GM21737 (cell line): ENCODE data around the gene CACNA2D3.

Experiments used
- ATAC-seq: cut with Tn5 transposase; IDR thresholded peaks from one replicate; pipeline ENCODE4 v1.9.1; 2021; ENCODE audit warnings: mild to moderate bottlenecking, moderate library complexity; ENCODE audit not compliant: unreplicated experiment

Gene CACNA2D3

GRCh38 chr3:54710954-54711353, 588.6 kb downstream of the CACNA2D3 start:
- no peak for ATAC-seq

- ATAC-seq, result no peak
Observed at GRCh38 chr3:54712539-54712938, 590.2 kb downstream of the CACNA2D3 start.

GRCh38 chr3:54713031-54713430, 590.7 kb downstream of the CACNA2D3 start:
- no peak for ATAC-seq

- ATAC-seq, result no peak
Observed at GRCh38 chr3:54713455-54713854, 591.1 kb downstream of the CACNA2D3 start.

GRCh38 chr3:54714035-54714434, 591.7 kb downstream of the CACNA2D3 start:
- ATAC-seq, result no peak

- no peak for ATAC-seq
Observed at GRCh38 chr3:54717506-54717905, 595.2 kb downstream of the CACNA2D3 start.

- no peak for ATAC-seq
Observed at GRCh38 chr3:54719914-54720313, 597.6 kb downstream of the CACNA2D3 start.

GRCh38 chr3:54720604-54721003, 598.3 kb downstream of the CACNA2D3 start:
- ATAC-seq, result no peak

- ATAC-seq, result no peak
Observed at GRCh38 chr3:54731732-54732445, 609.5 kb downstream of the CACNA2D3 start.

GRCh38 chr3:54733106-54734006, 611.0 kb downstream of the CACNA2D3 start:
- no peak for ATAC-seq

- no peak for ATAC-seq
Observed at GRCh38 chr3:54736459-54736858, 614.1 kb downstream of the CACNA2D3 start.

- ATAC-seq, result no peak
Observed at GRCh38 chr3:54743755-54744154, 621.4 kb downstream of the CACNA2D3 start.

GRCh38 chr3:54744291-54744690, 621.9 kb downstream of the CACNA2D3 start:
- ATAC-seq, result no peak

- no peak for ATAC-seq
Observed at GRCh38 chr3:54745843-54746242, 623.5 kb downstream of the CACNA2D3 start.

GRCh38 chr3:54746722-54747121, 624.4 kb downstream of the CACNA2D3 start:
- ATAC-seq, result no peak

- ATAC-seq, result no peak
Observed at GRCh38 chr3:54755756-54756155, 633.4 kb downstream of the CACNA2D3 start.

- ATAC-seq, result no peak
Observed at GRCh38 chr3:54756330-54756731, 634.0 kb downstream of the CACNA2D3 start.

GRCh38 chr3:54758461-54758860, 636.1 kb downstream of the CACNA2D3 start:
- no peak for ATAC-seq

GRCh38 chr3:54759166-54759565, 636.8 kb downstream of the CACNA2D3 start:
- ATAC-seq, result no peak

- ATAC-seq, result no peak
Observed at GRCh38 chr3:54760201-54760600, 637.8 kb downstream of the CACNA2D3 start.

- no peak for ATAC-seq
Observed at GRCh38 chr3:54761637-54762036, 639.3 kb downstream of the CACNA2D3 start.

GRCh38 chr3:54764911-54765310, 642.6 kb downstream of the CACNA2D3 start:
- no peak for ATAC-seq
